Mucosa of rectum (tissue), 2 donors: ENCODE results near the gene MXRA8.

Experiments
- H3K27ac ChIP-seq, 2 donors: one replicate each; pipeline ENCODE4 v1.7.0; 2013; ENCODE audit warnings: inconsistent platforms in 2 of 2, low read depth in 2 of 2, low read length in 2 of 2
- H3K27me3 ChIP-seq, 2 donors: one replicate each; pipeline ENCODE4 v1.7.0; 2013; ENCODE audit warnings: low read length in 2 of 2; ENCODE audit not compliant: control insufficient read depth in 2 of 2, insufficient read depth in 2 of 2
- H3K36me3 ChIP-seq, 2 donors: one replicate each; pipeline ENCODE4 v1.7.0; 2013; ENCODE audit warnings: low read length in 2 of 2; ENCODE audit not compliant: control insufficient read depth in 2 of 2, insufficient read depth in 2 of 2
- H3K4me1 ChIP-seq, 2 donors: one replicate each; pipeline ENCODE4 v1.7.0; 2013; ENCODE audit warnings: low read length in 2 of 2, mild to moderate bottlenecking in 1 of 2; ENCODE audit not compliant: control insufficient read depth in 2 of 2, insufficient read depth in 2 of 2
- H3K4me3 ChIP-seq, 2 donors: one replicate each; pipeline ENCODE4 v1.7.0; 2013; ENCODE audit warnings: low read length in 2 of 2
- H3K9ac ChIP-seq, 2 donors: one replicate each; pipeline ENCODE4 v1.7.0; 2013; ENCODE audit warnings: low read length in 2 of 2, low read depth in 1 of 2, mild to moderate bottlenecking in 1 of 2
- H3K9me3 ChIP-seq, 2 donors: one replicate each; pipeline ENCODE4 v1.7.0; 2013; ENCODE audit warnings: low read length in 2 of 2; ENCODE audit not compliant: control insufficient read depth in 2 of 2
- donor health status: healthy.
- donor health status: Normal muscosa, but diverticular disease.

Gene MXRA8

GRCh38 chr1:1334835-1335234 lies 23.5 kb downstream of the MXRA8 start:
- H3K9ac ChIP-seq = no peak overlapping the region
- H3K4me1 ChIP-seq = peaks cover 10 to 20% of the 10 kb centered on the region in 2 donors
- H3K9me3 ChIP-seq = no peaks in the 10 kb centered on the region
- no peak overlapping the region for H3K4me3 ChIP-seq
- H3K36me3 ChIP-seq = peaks cover 5 to 10% of the 10 kb centered on the region in 2 donors
- H3K27ac ChIP-seq = no peak overlapping the region
- H3K27me3 ChIP-seq = peaks cover 3 to 7% of the 10 kb centered on the region in 2 donors

GRCh38 chr1:1333551-1334241 lies 24.7 kb downstream of the MXRA8 start:
- Histone ChIP-seq H3K4me3 (no peak overlapping the region), H3K4me1 (peaks cover 10 to 20% of the 10 kb centered on the region in 2 donors)

GRCh38 chr1:1332774-1333480 lies 25.4 kb downstream of the MXRA8 start:
- Histone ChIP-seq H3K36me3 (peaks cover 0 to 2% of the 10 kb centered on the region in 2 donors), H3K9ac (no peak overlapping the region), H3K4me3 (no peak overlapping the region), H3K4me1 (peaks cover 10 to 20% of the 10 kb centered on the region in 2 donors), H3K27me3 (peaks cover 3 to 7% of the 10 kb centered on the region in 2 donors), H3K27ac (no peak overlapping the region), H3K9me3 (no peaks in the 10 kb centered on the region)

More at GRCh38 chr1:1333551-1334241, 24.7 kb downstream of the MXRA8 start:
- Histone ChIP-seq H3K36me3 (peaks cover 3 to 5% of the 10 kb centered on the region in 2 donors), H3K9me3 (no peaks in the 10 kb centered on the region), H3K27ac (no peak overlapping the region), H3K9ac (no peak overlapping the region), H3K27me3 (peaks cover 3 to 7% of the 10 kb centered on the region in 2 donors)

GRCh38 chr1:1332031-1332755 lies 26.2 kb downstream of the MXRA8 start:
- Histone ChIP-seq H3K4me1 (peaks cover 10 to 20% of the 10 kb centered on the region in 2 donors), H3K4me3 (no peak overlapping the region), H3K36me3 (peaks cover 2 to 6% of the 10 kb centered on the region in 2 donors), H3K9ac (no peak overlapping the region), H3K27me3 (peaks cover 3 to 7% of the 10 kb centered on the region in 2 donors), H3K27ac (no peak overlapping the region), H3K9me3 (no peaks in the 10 kb centered on the region)

GRCh38 chr1:1331068-1331965 lies 27.0 kb downstream of the MXRA8 start, which contains the start of gene TAS1R3:
Gene TAS1R3 (plus strand): TSS chr1:1331280. CDS start chr1:1331346, 66 bp downstream.
- no peak within 1 kb of the TSS for H3K9ac ChIP-seq
- peaks cover 4 to 10% of the 10 kb centered on the region in 2 donors for H3K36me3 ChIP-seq
- peak within 1 kb of the TSS in 1 of 2 donors; percentile 67 for H3K27ac ChIP-seq
- H3K27me3 ChIP-seq = peaks cover 3 to 7% of the 10 kb centered on the region in 2 donors
- peak within 1 kb of the TSS in 1 of 2 donors; percentile 31 for H3K4me3 ChIP-seq
- H3K4me1 ChIP-seq = peaks cover 13 to 20% of the 10 kb centered on the region in 2 donors
- H3K9me3 ChIP-seq = no peaks in the 10 kb centered on the region

GRCh38 chr1:1330366-1331067 lies 27.8 kb downstream of the MXRA8 start:
- H3K36me3 ChIP-seq = peaks cover 2 to 10% of the 10 kb centered on the region in 2 donors
- no peaks in the 10 kb centered on the region for H3K9me3 ChIP-seq
- H3K9ac ChIP-seq = no peak overlapping the region
- peaks cover 3 to 7% of the 10 kb centered on the region in 2 donors for H3K27me3 ChIP-seq
- peak overlapping the region in 1 of 2 donors; percentile 31 for H3K4me3 ChIP-seq
- peak overlapping the region in 1 of 2 donors; percentile 67 for H3K27ac ChIP-seq
- peaks cover 21 to 28% of the 10 kb centered on the region in 2 donors for H3K4me1 ChIP-seq

GRCh38 chr1:1329304-1330210 lies 28.8 kb downstream of the MXRA8 start:
- Histone ChIP-seq H3K36me3 (peaks cover 2 to 10% of the 10 kb centered on the region in 2 donors), H3K9ac (no peak overlapping the region), H3K4me3 (no peak overlapping the region), H3K4me1 (peaks cover 24 to 33% of the 10 kb centered on the region in 2 donors), H3K27ac (no peak overlapping the region), H3K27me3 (peaks cover 3 to 7% of the 10 kb centered on the region in 2 donors), H3K9me3 (no peaks in the 10 kb centered on the region)

- Histone ChIP-seq H3K9ac (no peak overlapping the region), H3K36me3 (peaks cover 2 to 10% of the 10 kb centered on the region in 2 donors), H3K4me1 (peaks cover 25 to 35% of the 10 kb centered on the region in 2 donors), H3K27ac (no peak overlapping the region), H3K9me3 (no peaks in the 10 kb centered on the region), H3K27me3 (peaks cover 3 to 7% of the 10 kb centered on the region in 2 donors), H3K4me3 (no peak overlapping the region)
Observed at GRCh38 chr1:1328254-1328653, 30.1 kb downstream of the MXRA8 start.
